ENCODE data around the gene ECSIT.

The ECSIT gene

DNA sequence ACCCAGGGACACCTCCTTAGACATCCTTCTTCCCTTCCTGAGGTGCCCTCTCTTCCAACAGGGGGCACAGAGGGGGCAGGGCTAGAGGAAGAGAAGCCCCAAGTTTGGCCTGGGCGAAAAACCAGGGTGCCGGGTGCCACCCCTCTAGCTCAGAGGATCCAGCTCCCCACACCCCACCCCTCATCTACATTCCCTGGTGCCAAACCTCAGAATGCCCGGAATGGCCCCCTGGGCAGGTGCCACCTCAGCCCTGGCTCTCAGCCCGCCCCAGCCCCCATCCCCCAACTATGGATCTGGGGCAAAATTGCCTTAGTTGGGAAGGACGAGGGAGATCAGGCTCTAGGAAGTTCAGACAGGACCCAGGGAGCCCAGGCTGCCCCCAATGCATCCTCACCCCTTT, 11.7 kb upstream of the ECSIT start:
- TF ChIP-seq, protein P1, sequence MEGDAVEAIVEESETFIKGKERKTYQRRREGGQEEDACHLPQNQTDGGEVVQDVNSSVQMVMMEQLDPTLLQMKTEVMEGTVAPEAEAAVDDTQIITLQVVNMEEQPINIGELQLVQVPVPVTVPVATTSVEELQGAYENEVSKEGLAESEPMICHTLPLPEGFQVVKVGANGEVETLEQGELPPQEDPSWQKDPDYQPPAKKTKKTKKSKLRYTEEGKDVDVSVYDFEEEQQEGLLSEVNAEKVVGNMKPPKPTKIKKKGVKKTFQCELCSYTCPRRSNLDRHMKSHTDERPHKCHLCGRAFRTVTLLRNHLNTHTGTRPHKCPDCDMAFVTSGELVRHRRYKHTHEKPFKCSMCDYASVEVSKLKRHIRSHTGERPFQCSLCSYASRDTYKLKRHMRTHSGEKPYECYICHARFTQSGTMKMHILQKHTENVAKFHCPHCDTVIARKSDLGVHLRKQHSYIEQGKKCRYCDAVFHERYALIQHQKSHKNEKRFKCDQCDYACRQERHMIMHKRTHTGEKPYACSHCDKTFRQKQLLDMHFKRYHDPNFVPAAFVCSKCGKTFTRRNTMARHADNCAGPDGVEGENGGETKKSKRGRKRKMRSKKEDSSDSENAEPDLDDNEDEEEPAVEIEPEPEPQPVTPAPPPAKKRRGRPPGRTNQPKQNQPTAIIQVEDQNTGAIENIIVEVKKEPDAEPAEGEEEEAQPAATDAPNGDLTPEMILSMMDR (IDR thresholded peaks at IDR 0.05) = no peak
- peaks cover 27 to 40% (median 38%) of the 10 kb centered on the region in 3 donors for H3K36me3 ChIP-seq
- peak overlapping the region; percentile 94 to 98 for H3K27ac ChIP-seq
- no peaks in the 10 kb centered on the region for H3K27me3 ChIP-seq
- H3K4me3 ChIP-seq = peak overlapping the region; percentile 70 to 81
- H3K9me3 ChIP-seq = no peaks in the 10 kb centered on the region
- peaks cover 0 to 62% (median 34%) of the 10 kb centered on the region in 4 donors for H3K4me1 ChIP-seq
- intact Hi-C loops (cut with DNase I; ENCODE audit: low total_unique reads) = no loop called here
- DNase-seq = no peak

DNA sequence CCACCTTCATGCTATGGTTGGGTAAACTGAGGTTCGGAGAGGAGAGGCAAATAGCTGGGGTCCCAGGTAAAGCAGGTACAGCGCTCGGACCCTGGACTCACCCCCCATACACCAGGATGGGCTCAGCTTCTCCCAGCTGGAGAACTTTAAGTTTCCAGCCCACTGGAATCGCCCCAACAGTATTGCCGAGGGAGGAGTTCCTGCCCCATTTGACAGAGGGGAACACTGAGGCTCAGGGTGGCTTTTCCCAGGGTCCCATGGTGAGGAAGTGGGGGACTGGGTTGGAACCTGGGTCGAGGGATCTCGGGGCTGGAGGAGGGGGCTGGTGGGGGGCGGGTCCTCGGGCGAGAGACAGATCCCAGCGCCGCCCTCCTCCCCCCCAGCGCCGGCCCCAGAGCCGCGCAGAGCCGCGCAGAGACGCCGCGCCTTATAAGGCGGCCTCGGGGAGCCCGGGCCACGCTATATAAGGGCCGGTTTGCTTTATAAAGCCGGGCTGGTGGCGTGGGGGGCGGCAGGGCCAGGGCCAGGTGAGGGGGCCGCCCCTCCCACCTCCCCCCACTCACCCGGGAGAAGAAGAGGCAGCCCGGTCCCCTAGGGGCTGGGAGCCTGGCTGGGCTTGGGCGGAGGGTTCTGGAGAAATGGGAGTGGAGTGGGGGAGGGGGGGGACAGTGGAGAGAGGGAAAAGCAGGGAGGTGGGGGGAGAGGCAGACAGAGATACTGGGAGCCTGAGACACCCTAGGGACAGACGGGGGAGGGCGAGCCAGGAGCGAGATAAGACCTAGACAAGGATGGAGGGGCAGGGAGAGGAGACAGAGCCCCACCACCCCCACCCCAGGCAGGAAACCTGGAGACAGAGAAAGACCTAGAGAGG, 10.8 kb upstream of the ECSIT start:
- Histone ChIP-seq H3K27ac (peak overlapping the region; percentile 94 to 98), H3K27me3 (no peaks in the 10 kb centered on the region)
- intact Hi-C loops (cut with DNase I; ENCODE audit: low total_unique reads) = no loop called here

DNA sequence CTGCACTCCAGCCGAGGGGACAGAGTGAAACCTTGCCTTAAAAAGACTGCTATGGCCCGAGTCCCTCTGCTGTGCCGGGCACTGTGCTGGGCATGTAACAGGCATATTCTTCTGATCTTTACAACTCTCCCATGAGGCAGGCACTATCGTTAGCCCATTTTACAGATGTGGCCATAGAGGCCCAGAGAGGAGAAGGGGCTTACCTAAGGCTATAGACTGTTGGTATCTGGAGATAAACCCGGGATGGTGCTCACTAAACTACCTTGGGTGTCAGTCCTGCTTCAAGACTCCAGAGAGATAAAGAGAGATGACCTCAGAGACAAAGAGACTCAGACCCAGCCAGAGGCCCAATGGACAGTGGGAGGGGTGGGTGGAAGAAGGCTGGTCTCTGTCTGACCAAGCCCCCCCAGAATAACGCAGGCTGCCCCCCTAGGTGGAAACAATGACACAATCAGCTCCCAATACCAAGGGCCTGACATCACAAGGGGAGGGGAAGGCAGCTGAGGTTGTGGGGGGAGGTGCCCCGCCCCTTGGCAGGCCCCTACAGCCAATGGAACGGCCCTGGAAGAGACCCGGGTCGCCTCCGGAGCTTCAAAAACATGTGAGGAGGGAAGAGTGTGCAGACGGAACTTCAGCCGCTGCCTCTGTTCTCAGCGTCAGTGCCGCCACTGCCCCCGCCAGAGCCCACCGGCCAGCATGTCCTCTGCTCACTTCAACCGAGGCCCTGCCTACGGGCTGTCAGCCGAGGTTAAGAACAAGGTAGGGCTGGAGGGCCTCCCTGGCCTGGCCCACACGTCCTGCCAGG, 9.5 kb upstream of the ECSIT start, which contains the start of gene CNN1:
TSS of gene CNN1 (plus strand) at position 620 of the 805 bp plus-strand sequence. CDS start at position 697, 77 bp downstream.
- H3K4me3 ChIP-seq = peak within 1 kb of the TSS; percentile 70 to 81
- intact Hi-C loops (cut with DNase I; ENCODE audit: low total_unique reads) = no loop called here
- peak within 1 kb of the TSS; percentile 94 to 98 for H3K27ac ChIP-seq

More for the DNA sequence above, 10.8 kb upstream of the ECSIT start:
- Histone ChIP-seq H3K4me3 (peak overlapping the region; percentile 70 to 81), H3K4me1 (peaks cover 0 to 64% (median 39%) of the 10 kb centered on the region in 4 donors), H3K9me3 (no peaks in the 10 kb centered on the region), H3K36me3 (peaks cover 24 to 30% (median 30%) of the 10 kb centered on the region in 3 donors)
- TF ChIP-seq, protein P1 (IDR thresholded peaks at IDR 0.05) = no peak
- peak; percentile 41 to 86 for DNase-seq

DNA sequence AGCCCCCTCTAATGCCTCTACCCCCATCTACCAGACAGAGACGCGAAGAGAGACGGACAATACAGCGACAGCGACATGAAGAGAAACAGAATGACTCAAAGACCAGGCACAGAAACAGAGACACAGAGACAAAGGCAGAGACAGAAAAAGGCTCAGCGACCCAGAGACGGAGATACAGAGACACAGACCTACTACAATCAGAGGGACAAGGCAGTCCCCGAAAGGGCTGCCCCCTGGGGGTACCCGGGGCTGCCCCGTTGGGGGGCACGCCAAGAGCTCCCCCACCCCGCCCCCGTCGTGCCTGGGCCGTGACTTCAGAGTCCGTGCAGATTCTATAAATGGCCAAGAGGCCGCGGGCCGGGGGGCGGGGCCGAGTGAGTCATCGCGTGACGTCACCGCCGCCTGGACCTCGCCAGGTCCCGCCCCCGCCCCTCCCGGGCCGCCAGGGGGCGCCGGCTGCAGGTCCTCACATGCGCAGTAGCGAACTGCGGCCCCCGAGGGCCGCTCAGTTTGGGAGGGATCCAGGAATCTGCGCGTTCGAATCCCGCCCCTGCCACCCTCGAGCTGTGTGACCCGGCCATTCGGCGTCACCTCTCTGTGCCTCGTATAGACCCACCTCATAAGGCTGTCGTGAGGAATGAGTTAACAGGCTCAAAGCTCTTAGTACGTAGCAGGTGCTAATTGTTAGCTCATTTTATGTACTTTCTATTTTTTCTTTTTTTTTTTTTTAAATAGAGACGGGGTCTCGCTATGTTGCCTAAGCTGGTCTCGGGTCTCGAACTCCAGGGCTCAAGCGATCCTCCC, 7.1 kb upstream of the ECSIT start:
- H3K4me3 ChIP-seq = peak overlapping the region; percentile 43 to 45
- H3K9me3 ChIP-seq = no peaks in the 10 kb centered on the region
- H3K27ac ChIP-seq = peak overlapping the region; percentile 92 to 98
- H3K4me1 ChIP-seq = peaks cover 0 to 36% (median 23%) of the 10 kb centered on the region in 4 donors
- H3K27me3 ChIP-seq = no peaks in the 10 kb centered on the region
- peaks cover 0 to 3% (median 2%) of the 10 kb centered on the region in 3 donors for H3K36me3 ChIP-seq
- DNase-seq = peak; percentile 87 to 95
- TF ChIP-seq, protein P1 (IDR thresholded peaks at IDR 0.05) = peak; percentile 94
- intact Hi-C loops (cut with DNase I; ENCODE audit: low total_unique reads) = no loop called here

More for the DNA sequence above, 9.5 kb upstream of the ECSIT start, which contains the start of gene CNN1:
- Histone ChIP-seq H3K9me3 (no peaks in the 10 kb centered on the region), H3K27me3 (no peaks in the 10 kb centered on the region), H3K36me3 (peaks cover 12 to 23% (median 20%) of the 10 kb centered on the region in 3 donors), H3K4me1 (peaks cover 0 to 57% (median 36%) of the 10 kb centered on the region in 4 donors)
- DNase-seq = peak; percentile 85 to 96
- TF ChIP-seq, protein P1 (IDR thresholded peaks at IDR 0.05) = no peak

DNA sequence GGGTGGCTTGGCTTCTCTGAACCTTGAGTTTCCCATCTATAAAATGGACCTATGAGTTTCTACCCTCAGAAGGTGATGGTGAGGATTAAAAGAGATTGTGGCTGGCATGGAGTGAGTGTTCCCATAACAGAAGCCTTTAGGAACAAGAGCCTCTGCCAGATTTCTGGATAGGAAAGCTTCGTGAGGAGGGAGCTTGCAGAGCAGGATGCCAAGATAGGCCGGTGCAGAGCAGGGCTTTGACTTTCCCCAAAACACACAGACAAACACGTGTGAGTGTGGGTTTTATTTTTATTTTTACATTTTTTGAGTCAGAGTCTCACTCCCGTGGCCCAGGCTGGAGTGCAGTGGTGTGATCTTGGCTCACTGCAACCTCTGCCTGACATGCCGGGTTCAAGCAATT, 6.0 kb upstream of the ECSIT start:
- DNase-seq = peak in 1 of 2 donors; percentile 83
- peak overlapping the region; percentile 92 to 98 for H3K27ac ChIP-seq
- H3K4me3 ChIP-seq = no peak overlapping the region
- no peaks in the 10 kb centered on the region for H3K9me3 ChIP-seq
- H3K4me1 ChIP-seq = peaks cover 0 to 35% (median 19%) of the 10 kb centered on the region in 4 donors
- no peaks in the 10 kb centered on the region for H3K27me3 ChIP-seq
- H3K36me3 ChIP-seq = no peaks in the 10 kb centered on the region
- TF ChIP-seq, protein P1 (IDR thresholded peaks at IDR 0.05) = no peak
- intact Hi-C loops (cut with DNase I; ENCODE audit: low total_unique reads) = no loop called here

All from tibial artery (tissue), 4 donors.